H1 (cell line): ENCODE results near the gene ITPR1. TPM values are rescaled to one million over a fixed set of nuclear protein-coding genes. Genes with fewer than 3 reads are reported as not detected.

Experiments
- ATF3 ChIP-seq: IDR thresholded peaks from 2 replicates; pipeline ENCODE4 v1.6.1; 2011; ENCODE audit warnings: low read depth, mild to moderate bottlenecking, low read length; ENCODE audit not compliant: insufficient read depth
- NANOG ChIP-seq: IDR thresholded peaks from 2 replicates; pipeline ENCODE4 v1.6.1; 2011; ENCODE audit warnings: low read length, low read depth, mild to moderate bottlenecking, inconsistent platforms; ENCODE audit not compliant: insufficient read depth, poor library complexity, severe bottlenecking
- polyA plus RNA-seq, 7 experiments: library from polyadenylated mRNA; depleted of rRNA in 3 of 7; stranded (reverse) in 5 of 7; unstranded in 2 of 7; fragments of >200 nt in 5 of 7; fragments of 200-250 nt in 2 of 7; gene quantifications; 1 replicate in 5 of 7; 2 replicates in 1 of 7; 4 replicates in 1 of 7; pipeline versions ENCODE4 v1.2.1 to v1.2.3, GENCODE V29; 2011 to 2013; ENCODE audit warnings: missing spikeins in 2 of 7, mixed read lengths in 2 of 7
- total RNA-seq: library from RNA; stranded (reverse); fragmentation: NEBNext Ultra II Directional; extraction: Animal tissue kit (Norgen Biotek cat#: 25700); gene quantifications from 2 replicates; pipeline ENCODE4 v1.2.1, GENCODE V29; 2021

The ITPR1 gene
- total and polyA plus RNA-seq, 2 of the 8 experiments (the other 6 are each of a cell fraction or from before 2014, with no cell fraction given), result 2.5 to 16.3 TPM

GRCh38 chr3:4627651-4628375, 134.7 kb downstream of the ITPR1 start (continued):
- TF ChIP-seq ATF3 (no peak), NANOG (no peak)
